IPS DF 19.7 (cell line): ENCODE data around the gene ZNF835.
A peak's percentile ranks its signal among the peaks of the same experiment; 100 is the strongest.

Experiments
- DNase-seq: peaks from one replicate; pipeline ENCODE4 v3.0.0-alpha.2; 2013; ENCODE audit warnings: low read depth, low spot score

Gene ZNF835

DNA sequence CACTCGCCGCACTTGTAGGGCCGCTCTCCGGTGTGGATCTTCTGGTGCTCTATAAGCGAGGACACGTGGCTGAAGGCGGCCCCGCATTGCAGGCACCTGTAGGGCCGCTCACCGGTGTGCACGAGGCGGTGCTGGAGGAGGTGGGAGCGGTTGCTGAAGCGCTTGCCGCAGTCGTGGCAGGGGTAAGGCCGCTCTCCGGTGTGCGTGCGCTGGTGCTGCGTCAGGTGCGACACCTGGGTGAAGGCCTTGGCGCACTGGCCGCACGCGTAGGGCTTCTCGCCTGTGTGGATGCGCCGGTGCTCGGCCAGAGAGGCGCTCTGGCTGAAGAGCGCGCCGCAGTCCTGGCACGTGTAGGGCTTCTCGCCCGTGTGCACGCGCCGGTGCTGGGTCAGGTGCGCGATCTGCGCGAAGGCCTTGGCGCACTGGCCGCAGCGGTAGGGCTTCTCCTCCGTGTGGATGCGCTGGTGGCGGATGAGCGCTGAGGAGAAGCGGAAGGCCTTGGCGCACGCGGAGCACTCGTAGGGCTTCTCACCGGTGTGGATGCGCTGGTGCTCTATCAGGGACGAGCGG, 7.5 kb downstream of the ZNF835 start:
- no peak for DNase-seq

DNA sequence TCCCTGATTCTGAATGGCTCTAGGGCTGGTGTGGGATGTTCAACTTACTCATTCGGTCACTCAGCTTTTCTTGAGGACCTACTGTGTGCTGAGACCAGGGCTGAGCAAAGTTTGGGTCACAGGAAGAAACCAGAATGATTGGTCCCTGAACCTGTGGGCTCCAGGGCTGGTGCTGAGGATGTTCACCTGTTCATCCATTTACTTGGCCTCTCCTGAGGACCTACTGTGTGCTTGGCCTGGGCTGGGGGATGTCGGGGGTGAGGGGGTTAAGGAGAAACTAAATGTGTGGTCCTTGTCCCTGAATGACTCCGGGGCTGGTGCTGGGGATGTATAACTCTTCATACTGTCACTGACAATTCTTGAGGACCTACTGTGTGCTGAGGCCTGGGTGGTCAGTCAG, 10.3 kb downstream of the ZNF835 start:
- no peak for DNase-seq

DNA sequence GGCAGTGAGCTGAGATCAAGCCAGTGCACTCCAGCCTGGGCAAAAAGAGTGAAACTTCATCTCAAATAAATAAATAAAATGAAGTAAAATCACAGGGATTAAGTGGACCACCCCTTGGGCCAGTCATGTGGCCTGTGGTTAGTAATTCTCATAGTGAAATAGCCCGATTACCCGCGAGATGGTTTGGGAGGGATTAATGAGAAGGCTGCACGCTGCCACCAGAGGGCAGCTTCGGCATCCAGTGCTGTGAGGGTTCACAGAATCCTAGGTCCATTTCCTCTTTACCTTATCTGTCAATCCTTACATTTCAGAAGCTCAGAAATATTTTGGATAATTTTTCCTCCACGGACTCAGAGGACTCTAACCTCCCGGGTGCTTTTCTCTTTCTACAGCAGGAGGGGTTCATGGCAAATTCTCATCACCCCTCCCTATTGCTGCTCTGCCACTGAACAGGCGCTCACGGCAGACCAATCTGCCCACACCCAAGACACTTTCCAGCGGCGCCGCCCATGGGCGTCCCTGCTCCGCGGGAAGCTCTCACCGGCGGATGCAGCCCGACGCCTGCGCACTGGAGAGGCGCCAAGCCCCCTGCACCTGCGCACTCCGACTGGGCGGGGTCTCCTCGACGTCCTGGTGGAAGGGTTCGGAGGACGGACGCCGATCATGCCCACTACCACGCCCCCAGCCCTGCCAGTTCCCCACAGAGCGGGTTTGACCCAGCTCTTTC, 11.0 kb downstream of the ZNF835 start:
- DNase-seq = no peak

DNA sequence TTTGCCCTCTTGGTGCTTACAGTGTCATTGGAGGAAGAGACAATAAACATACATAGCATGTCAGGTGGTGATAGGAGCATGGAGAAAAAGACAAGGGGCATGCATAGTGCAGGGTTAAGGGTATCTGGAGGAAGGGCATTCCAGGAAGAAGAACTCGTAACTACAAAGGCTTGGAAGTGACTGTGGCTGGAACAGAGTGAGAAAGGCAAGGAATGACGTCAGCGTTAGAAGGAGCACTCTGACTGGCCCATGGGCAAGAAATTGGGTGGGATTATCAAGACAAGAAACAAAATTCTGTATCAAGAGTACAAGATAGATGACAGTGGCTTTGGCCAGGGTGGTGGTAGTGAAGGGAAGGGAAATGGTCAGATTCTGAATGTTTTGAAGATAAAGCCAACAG, 17.4 kb downstream of the ZNF835 start:
- no peak for DNase-seq

DNA sequence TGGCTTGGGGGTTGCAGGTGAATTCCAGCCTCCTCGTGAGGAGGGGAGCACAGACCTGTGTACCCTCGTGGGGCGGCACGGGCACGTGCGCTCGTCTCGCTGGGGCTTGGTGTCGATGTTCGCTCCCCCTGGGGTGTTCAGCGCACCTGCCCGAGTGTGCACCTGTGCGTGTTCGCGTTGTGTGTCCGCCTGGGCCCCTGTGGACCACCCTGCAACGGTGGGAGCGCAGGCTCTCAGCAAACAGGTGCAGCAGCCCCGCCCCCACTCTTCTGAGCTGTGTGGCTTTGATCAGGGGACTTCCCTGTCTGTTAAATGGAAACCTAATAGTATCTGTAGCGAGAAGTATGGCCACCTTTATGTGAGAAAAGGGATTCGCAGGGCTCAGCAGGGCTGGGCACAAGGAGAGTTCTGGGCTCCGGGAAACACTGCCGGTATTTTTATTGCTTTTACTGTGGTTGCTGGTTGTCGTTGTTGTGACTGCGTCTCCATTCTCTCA, 28.0 kb downstream of the ZNF835 start:
- DNase-seq = no peak

DNA sequence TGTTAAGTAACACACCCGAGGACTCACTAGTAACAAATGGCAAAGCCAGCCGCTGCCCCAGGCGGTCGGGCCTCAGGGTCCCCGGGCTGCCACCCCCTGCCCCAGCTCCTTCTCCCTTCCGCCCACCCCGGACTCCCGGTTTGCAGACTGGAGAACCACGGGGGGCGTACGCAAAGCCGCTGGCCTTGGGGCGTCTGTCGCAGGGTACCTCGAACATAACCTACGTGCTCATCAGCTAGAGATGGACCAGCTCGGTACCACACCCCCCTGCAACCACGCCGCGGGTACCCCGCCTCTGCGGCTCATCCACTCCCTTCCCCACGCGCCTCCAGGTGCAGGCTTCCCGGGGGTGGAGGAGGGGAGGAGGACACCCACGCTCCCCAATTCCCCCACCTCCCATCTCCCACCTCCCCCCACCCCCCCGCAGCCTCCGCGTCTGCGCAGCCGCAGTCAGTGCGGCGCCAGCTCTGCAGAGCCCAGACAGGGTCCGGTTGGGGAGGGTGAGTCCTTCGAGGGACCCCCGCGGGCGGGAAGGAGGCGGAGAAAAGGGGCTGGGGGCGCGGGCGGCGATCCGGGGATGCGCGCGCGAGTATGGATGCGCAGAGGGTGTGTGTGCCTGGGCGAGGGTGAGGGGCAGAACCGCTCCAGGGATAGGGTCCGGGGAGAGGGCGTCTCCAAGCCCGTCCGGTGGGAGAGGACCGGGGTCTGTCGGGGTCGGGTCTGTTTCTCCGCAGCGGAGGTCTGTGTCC, 28.7 kb downstream of the ZNF835 start, which contains the start of gene SMIM17:
Gene SMIM17, plus strand, starts transcription at position 449 of the 749 bp plus-strand sequence. CDS start 2,509 bp downstream, outside the sequence.
- DNase-seq = no peak

DNA sequence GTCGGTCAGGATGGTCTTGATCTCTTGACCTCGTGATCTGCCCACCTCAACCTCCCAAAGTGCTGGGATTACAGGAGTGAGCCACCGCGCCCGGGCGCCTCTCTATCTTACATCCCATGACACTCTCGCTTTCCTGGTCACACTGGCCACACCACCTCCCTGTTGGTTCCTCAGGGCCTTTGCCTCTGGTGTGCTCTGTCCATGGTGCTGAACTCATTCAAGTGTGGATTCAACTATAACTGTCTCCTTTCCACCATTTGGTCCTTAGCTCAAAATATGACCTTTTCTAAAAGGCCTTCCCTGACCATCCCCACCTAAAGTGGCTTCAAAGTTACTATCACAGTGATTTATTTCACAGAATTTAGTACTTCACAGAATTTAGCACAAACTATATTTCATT, 32.3 kb downstream of the ZNF835 start:
- no peak for DNase-seq

DNA sequence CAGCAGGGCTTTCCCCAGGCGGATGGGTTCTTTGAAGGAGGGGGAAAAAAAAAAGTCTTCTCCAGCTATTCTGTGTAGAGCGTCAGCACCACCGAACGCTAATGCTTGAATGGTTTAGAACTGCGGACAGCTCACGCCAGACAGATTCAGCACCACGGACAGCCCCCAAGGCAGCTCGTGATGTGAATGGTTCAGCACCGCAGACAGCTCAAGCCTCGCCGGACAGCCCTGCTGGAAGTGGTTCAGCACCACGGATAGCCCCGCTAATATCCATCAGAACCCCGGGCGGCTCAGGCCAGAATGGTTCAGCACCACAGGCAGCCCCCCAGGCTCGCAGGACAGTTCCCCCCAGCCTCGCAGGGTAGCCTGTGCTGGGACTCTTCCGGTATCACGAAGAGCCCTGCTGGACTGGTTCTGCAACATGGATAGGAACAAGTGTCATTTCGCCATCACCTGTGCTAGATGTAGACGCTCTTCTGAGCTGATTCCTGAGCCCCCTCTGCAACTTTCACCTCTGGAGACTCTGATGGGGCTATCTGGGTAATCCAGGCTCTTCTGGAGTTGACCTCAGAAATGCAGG, 33.5 kb downstream of the ZNF835 start:
- peak; percentile 42 for DNase-seq

DNA sequence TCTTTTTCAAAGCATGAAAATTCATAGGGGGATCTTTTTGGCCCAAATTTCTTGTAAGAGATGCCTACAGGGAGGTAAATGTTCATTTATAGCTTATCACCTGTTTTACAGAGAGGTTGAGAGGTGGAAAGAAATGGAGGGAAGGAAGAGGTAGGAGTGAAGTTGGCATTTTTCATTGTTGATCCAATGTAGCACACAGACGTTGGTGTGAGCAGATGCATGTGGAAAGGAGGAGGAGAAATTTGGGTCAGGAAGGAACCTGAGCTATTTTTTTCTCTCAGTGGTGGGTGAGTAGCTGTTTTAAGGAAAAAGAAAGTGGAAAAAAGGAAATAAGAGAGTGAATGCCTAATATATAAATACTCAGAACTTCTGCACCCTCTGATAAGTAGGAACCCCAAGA, 38.5 kb downstream of the ZNF835 start:
- DNase-seq = no peak

DNA sequence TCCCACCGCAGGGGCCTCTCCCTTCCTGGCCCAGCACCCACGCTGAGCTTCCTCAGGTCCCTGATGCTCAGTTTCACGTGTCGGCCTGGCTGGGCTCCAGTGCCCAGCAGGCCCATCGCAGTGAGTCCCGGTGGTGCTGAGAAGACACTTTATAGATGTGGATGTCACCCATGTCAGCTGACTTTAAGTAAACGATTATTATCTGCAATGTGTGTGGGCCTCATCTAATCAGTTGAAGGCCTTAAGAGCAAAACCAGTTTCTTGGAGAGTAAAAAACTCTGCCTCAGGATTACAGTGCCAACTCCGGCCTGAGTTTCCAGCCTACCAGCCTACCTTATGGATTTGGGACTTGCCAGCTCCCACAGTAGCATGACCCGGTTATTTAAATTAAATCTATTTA, 45.8 kb downstream of the ZNF835 start:
- DNase-seq = no peak

DNA sequence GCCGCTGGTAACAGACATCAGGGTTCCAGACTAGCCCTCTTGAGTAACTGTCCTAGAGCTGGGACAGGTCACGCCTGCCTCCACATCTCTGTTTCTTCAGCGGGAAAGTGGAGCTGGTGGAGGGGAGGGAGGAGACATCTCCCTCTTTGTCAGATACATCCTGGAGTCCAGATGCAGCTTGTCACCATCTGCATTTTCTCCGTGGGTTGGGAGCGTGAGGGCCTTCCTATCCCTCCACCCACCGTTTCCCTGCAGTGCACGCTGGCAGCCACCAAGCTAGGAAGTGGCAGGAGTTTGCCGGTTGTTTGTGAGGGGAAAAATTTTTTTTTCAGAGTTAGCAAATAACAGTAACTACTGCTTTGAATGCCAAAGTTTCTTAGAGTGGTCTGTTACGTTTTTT, 48.6 kb downstream of the ZNF835 start:
- DNase-seq = no peak

DNA sequence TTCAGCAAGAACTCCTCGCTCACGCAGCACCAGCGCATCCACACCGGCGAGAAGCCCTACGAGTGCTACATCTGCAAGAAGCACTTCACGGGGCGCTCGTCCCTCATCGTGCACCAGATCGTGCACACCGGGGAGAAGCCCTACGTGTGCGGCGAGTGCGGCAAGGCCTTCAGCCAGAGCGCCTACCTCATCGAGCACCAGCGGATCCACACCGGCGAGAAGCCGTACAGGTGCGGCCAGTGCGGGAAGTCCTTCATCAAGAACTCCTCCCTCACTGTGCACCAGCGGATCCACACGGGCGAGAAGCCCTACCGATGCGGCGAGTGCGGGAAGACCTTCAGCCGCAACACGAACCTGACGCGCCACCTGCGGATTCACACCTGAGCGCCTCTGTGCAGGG, 49.2 kb downstream of the ZNF835 start:
- DNase-seq = no peak

DNA sequence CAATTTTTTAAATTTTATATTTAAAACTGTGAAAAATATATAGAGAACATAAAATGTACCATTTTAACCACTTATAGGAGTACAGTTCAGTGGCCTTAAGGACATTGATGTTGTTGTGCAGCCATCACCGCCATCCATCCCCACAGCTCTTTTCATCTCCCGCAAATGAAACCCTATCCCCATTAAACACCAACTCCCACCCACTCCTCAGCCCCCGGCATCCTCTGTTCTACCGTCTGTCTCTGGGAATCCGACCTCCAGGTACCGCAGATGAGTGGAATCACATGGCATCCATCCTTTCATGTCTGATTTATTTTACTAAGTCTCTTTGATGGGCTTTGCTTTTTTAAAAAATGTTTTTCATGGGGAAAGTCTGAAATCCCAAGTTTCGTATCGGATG, 52.4 kb downstream of the ZNF835 start:
- no peak for DNase-seq

DNA sequence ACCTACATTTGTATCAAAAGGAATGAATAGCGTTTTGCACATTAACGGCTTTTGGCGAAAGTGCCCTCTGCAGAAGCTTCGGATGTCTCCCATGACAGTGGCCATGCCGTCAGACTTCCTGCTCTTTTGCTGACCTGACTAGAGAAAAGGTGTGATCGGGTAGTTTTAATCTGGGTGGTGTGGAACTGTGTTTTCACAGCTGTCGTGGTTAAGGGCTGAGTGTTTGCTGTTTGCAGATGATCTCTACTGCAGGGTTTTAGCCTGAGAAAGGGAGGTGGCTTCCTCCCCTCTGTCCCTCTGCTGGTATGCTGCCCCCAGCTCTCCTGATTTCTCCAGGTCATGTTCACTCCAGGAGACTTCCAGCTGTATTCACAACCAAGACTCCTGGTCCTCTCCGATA, 54.0 kb downstream of the ZNF835 start:
- DNase-seq = no peak

DNA sequence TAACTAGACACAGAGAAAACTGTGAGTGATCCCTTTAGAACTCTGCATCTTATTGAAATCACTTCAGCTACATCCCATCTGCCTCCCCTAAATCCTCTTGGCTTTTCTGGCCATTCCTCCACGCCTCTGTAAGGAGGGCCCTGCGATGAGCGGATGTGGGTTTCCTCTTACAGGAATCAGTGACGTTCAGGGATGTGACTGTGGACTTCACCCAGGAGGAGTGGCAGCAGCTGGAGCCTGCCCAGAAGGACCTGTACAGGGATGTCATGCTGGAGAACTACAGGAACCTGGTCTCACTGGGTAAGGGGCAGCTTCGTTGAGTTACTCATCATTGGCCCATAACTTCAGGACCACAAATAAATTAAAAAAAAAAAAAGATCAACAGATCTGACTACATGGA, 57.9 kb downstream of the ZNF835 start:
- DNase-seq = no peak

DNA sequence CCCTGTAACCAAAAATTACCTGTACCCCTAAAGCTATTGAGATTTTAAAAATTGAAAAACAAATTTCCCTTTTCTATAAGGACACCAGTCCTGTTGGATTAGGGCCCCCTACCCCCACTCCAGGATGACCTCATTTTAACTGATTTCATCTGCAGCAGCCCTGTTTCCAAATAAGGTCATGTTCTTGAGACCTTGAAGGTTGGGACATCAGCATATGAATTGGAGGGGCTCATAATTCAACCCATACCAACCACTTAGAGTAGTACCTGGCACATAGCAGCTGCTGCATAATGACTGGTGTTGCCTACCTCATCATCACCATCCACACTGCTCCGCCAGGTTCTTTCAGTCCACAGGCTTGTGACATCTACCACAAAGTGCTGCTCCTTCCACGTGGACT, 58.8 kb downstream of the ZNF835 start:
- no peak for DNase-seq
